Measurements from ENCODE around the gene C10orf90.

Gene C10orf90

DNA sequence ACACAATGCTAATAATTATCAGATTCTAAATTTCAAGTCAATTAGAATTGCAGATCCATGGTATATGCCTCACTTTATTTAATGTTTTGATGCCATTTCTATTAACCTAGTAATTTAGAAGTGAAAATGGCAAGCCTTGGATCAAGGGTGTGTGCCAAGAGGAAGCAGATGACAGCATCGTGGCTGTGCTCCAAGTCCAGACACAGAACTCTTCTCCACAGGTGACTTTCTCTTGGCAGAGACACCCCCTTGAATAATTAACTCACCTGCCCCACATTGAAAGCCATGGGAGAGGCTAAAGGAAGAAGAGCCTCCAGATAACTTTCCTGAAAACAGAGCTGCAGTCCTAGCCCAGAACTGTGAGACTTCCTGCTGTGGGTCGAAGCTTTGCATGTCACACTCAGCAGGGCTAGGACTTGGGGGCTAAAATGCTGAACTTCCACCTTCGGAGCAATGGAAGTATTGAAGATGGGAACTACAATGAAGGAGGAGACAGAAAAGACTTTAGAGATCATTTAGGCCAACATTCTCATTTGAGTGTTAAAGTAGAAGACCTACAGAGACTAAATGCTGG lies 996 bp upstream of the C10orf90 start:
- no peak for TF ChIP-seq CTCF (IDR thresholded peaks at IDR 0.05; ENCODE audit: low read depth, low read length)
- no peaks in the 10 kb centered on the region for H3K27me3 ChIP-seq (ENCODE audit: insufficient read depth, low read depth, severe bottlenecking)
- H3K27ac ChIP-seq: no peak overlapping the region
- no peaks in the 10 kb centered on the region for H3K36me3 ChIP-seq
- H3K4me3 ChIP-seq (ENCODE audit: low read depth, low read length): no peak overlapping the region
- DNase-seq: no peak
- no peaks in the 10 kb centered on the region for H3K9me3 ChIP-seq (ENCODE audit: severe bottlenecking)

GRCh38 chr10:126670895-126671261 lies 385 bp upstream of the C10orf90 start:
- H3K36me3 ChIP-seq: no peaks in the 10 kb centered on the region
- no peak for DNase-seq
- H3K4me3 ChIP-seq (ENCODE audit: low read depth, low read length): no peak overlapping the region
- no peaks in the 10 kb centered on the region for H3K27me3 ChIP-seq (ENCODE audit: insufficient read depth, low read depth, severe bottlenecking)
- no peaks in the 10 kb centered on the region for H3K9me3 ChIP-seq (ENCODE audit: severe bottlenecking)
- H3K27ac ChIP-seq: no peak overlapping the region
- no peak for TF ChIP-seq CTCF (IDR thresholded peaks at IDR 0.05; ENCODE audit: low read depth, low read length)

DNA sequence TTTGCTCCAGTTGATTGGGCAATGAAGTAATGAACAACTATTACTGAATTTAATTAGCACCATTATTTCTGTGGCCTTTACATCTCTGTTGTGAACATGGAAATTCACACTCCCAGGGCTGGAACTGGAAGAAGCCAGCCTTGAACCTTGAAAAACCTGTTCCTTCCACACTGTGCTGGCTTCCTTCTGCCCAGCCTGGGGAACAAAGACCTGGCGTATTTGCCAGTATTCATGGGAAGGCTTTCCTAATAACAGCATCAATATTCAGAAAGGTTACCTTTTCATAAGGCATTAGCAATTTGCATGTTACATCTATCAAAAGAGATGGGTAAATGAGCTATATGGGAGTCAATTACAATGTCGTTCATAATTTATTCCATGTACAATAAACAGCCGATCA lies 1.3 kb downstream of the C10orf90 start:
- no peaks in the 10 kb centered on the region for H3K27me3 ChIP-seq (ENCODE audit: insufficient read depth, low read depth, severe bottlenecking)
- no peak overlapping the region for H3K27ac ChIP-seq
- no peak for DNase-seq
- H3K36me3 ChIP-seq: no peaks in the 10 kb centered on the region
- no peaks in the 10 kb centered on the region for H3K9me3 ChIP-seq (ENCODE audit: severe bottlenecking)
- TF ChIP-seq CTCF (IDR thresholded peaks at IDR 0.05; ENCODE audit: low read depth, low read length): no peak
- no peak overlapping the region for H3K4me3 ChIP-seq (ENCODE audit: low read depth, low read length)

DNA sequence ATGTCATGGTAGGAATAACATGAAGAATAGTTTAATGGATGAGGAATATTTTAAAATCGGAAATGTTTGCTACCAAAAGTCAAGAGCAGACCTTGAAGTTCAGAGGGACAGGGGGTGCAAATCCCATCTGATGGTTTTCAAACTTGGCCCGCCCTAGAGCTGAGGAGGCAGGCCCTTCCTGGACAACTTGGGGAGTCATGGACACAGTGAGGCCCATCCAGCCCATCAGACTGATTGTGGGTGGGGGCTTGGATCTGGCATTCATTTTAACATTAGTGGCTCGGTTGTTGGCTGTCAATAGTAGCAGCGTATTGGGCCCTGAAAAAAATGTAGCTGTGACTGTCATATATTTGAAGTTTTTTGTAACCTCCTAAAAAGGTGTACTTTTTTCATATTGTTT lies 2.0 kb downstream of the C10orf90 start:
- no peak for TF ChIP-seq CTCF (IDR thresholded peaks at IDR 0.05; ENCODE audit: low read depth, low read length)
- Histone ChIP-seq H3K27me3 (ENCODE audit: insufficient read depth, low read depth, severe bottlenecking) (no peaks in the 10 kb centered on the region), H3K36me3 (no peaks in the 10 kb centered on the region), H3K4me3 (ENCODE audit: low read depth, low read length) (no peak overlapping the region), H3K27ac (no peak overlapping the region), H3K9me3 (ENCODE audit: severe bottlenecking) (no peaks in the 10 kb centered on the region)
- no peak for DNase-seq

GRCh38 chr10:126667568-126667967 lies 2.9 kb downstream of the C10orf90 start:
- H3K27ac ChIP-seq: no peak overlapping the region
- H3K9me3 ChIP-seq (ENCODE audit: severe bottlenecking): no peaks in the 10 kb centered on the region
- no peaks in the 10 kb centered on the region for H3K36me3 ChIP-seq
- H3K4me3 ChIP-seq (ENCODE audit: low read depth, low read length): no peak overlapping the region
- no peaks in the 10 kb centered on the region for H3K27me3 ChIP-seq (ENCODE audit: insufficient read depth, low read depth, severe bottlenecking)
- TF ChIP-seq CTCF (IDR thresholded peaks at IDR 0.05; ENCODE audit: low read depth, low read length): no peak
- DNase-seq: no peak

DNA sequence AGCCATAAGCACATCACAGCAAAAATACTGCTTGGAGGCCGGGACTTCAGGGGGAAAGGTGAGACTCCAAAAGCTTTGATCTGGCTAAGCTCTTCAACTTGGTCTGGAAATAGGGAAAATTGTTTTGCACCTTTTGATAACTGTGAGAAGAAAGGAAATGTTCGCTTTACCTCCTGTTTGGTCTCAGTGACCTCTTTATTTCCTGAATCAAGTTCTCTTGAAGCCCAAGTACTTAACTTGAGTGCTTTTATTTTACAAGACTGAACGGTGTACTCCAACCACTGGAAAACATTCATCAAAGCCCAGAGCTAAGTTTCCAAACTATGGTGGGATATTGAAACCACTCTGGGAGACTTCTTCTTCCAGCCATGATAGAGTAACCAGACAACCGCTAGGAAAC lies 5.3 kb downstream of the C10orf90 start:
- no peak for TF ChIP-seq CTCF (IDR thresholded peaks at IDR 0.05; ENCODE audit: low read depth, low read length)
- H3K27ac ChIP-seq: no peak overlapping the region
- DNase-seq: no peak

More for the DNA sequence above, 5.3 kb downstream of the C10orf90 start:
- Histone ChIP-seq H3K9me3 (ENCODE audit: severe bottlenecking) (peaks cover 2% of the 10 kb centered on the region), H3K27me3 (ENCODE audit: insufficient read depth, low read depth, severe bottlenecking) (no peaks in the 10 kb centered on the region), H3K4me3 (ENCODE audit: low read depth, low read length) (no peak overlapping the region), H3K36me3 (no peaks in the 10 kb centered on the region)
